HG03558 (cell line): ENCODE measurements around the gene FAM13A.
"Not testable (repeated sequence)": the region's sequence is repeated elsewhere in the genome, so short reads cannot be mapped to it uniquely, and the experiment has no call there.

Experiments used
- ATAC-seq: cut with Tn5 transposase; IDR thresholded peaks from one replicate; pipeline ENCODE4 v1.9.1; 2021; ENCODE audit warnings: moderate number of reproducible peaks; ENCODE audit not compliant: unreplicated experiment; ENCODE audit errors: extremely low read depth

The FAM13A gene

DNA sequence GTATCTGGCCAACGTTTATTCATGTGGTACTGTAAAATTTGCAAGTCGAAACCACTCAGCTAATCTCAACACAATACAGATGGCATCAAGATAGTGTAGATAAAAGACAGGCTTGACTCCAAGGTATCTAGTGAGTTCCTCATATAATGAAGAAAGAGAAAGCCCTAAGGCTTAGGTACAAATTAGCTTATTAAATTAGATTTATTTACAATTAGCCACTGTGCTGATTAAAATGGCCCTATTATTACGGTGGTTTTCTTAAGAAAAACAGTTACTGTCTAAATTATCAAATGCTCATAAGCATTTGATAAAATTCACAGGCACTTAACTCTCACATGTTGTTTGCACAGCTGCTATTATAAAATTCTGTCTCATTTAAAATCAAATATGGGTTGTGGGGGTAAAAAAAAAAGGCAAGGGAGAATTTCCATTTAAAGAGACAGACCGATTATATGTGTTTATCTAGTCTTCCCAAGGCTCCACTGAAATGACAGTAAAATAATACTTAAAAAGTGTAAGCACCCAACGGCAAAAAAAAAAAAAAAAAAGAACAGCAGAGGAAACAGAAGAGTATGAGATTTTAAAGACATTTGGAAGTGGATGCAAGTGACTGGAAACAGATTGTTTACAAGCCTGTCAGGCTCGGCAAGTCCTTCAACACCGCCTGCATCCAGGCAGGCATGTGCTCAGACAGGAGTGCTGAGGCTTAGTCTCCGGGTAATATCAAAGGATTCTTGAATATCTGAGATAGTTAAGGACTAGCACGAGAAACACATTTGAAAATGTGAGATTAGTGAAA is 55.1 kb downstream of the FAM13A start:
- no peak for ATAC-seq

GRCh38 chr4:89000844-89001360 is 56.1 kb downstream of the FAM13A start:
- ATAC-seq: no peak

DNA sequence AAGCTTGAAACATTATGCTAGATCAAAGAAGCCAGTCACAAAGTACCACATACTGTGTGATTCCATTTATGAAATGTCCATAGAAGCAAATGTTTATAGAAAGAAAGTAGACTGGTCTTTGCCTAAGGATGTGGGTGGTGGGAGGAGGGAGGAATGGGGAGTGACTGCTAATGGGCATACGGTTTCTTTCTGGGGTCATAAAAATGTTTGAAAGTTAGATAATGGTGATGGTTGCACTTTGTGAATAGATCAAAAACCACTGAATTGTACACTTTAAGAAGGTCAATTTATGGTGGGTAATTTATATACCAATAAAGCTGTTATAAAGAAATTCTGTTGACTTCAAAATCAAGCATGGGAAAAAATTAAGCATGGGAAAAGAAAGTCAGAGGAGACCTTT is 56.6 kb downstream of the FAM13A start:
- no peak for ATAC-seq

DNA sequence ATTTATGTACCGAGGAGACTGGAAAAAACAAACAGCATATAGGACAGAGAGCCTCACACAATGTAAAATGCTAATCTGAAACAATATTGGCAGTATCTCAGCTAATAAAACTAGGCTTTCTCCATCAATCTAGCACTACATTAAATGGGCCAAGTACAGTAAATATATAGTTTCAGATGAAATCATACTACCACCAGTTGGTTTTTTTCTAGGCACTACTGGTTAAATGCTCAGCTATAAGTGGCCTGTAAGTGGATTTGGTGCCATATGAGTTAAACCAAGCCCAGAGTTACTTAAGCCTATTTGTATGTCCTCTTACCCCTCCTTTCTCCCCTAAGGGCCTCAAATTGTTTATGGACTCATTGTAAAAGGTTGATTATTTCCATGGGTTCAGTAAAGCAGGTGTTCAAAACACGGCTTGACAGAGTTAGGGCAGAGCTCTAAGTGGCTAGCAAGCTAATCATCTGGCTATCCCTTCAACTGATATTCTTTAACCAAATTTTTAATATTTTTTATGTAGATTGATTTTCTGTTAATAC is 57.5 kb downstream of the FAM13A start:
- no peak for ATAC-seq

GRCh38 chr4:88998891-88999290 is 58.1 kb downstream of the FAM13A start:
- no peak for ATAC-seq

- no peak for ATAC-seq
These were observed 59.0 kb downstream of the FAM13A start for GRCh38 chr4:88998001-88998400.

- no peak for ATAC-seq
These were observed 61.1 kb downstream of the FAM13A start for GRCh38 chr4:88995874-88996273.

GRCh38 chr4:88995257-88995656 is 61.7 kb downstream of the FAM13A start:
- ATAC-seq: not testable (repeated sequence)

DNA sequence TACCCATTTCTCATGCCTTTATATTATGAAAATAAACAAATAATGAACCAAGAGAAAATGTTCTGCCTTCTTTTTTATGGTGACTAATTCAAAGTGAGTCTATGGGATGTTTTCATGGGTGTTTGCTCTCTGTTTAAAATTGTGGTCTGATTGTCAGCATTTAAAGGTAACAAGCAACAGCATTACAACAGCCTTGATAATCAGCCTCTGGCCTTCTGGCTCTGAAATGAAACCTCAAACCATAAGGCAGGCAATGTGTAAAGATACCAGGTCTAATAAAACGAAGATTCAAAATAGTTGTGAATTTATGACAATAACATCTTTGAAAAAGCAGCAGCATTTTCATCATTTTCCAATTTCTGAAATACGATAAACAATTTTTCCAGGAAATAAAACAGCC is 63.7 kb downstream of the FAM13A start:
- no peak for ATAC-seq

DNA sequence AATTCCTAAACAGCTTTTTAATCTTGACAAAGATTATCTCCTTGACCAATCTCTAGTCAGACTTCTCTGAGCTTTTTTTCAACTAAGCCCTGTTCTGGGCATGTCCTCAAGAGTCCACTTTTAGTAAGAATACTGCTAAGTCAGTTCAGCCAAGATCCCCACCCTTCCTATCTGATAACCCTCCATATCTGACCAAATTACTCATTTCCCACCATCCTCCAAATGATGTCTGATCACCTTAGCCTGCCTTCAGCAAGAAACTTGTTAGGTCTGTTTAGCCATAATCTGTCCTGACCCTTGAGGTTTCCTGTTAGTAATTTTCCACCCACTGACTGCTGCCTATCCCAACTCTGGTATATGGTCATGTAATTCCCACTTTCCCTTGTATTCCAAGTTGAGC is 65.2 kb downstream of the FAM13A start:
- ATAC-seq: no peak

- ATAC-seq: no peak
These were observed 67.0 kb downstream of the FAM13A start for GRCh38 chr4:88989990-88990389.

- no peak for ATAC-seq
These were observed 71.8 kb downstream of the FAM13A start for GRCh38 chr4:88985088-88985773.

DNA sequence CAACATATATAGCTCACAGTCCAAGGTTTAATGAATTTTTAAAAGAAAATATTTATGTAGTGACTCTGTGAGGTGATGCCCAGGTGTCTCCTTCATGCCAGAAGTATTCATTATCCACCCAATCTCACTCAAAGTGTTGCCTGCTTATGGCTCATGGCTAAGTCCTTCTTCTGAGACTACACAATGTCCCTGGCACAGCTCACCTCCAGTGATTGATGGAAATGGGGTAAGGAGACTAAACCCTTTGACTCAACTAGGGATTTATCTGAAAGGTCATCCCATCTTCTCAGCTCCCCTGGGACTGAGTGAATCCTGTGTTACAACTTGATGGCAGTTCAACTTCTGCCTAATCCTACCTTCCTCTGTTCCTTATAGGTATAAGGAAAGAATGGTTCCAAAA is 74.2 kb downstream of the FAM13A start:
- no peak for ATAC-seq

DNA sequence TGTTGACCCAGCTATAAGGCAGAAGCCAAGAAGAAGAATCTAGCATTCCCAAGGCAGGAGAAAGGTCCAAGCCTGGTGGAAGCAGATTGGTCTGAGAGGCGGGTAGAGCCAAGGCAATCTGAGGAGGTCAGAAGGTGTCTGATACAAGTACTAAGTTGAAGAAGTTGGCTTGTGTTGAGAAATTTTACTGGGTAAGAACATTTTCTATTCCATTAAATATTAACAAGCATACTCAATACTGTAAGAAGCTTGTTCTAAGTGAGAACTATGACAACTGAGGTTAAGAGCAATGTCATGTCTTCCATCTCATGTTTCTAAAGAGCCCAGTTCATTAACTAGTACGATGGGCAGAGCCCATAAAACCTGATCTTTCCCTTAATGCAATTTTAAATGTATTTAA is 75.0 kb downstream of the FAM13A start:
- ATAC-seq: peak; percentile 72

DNA sequence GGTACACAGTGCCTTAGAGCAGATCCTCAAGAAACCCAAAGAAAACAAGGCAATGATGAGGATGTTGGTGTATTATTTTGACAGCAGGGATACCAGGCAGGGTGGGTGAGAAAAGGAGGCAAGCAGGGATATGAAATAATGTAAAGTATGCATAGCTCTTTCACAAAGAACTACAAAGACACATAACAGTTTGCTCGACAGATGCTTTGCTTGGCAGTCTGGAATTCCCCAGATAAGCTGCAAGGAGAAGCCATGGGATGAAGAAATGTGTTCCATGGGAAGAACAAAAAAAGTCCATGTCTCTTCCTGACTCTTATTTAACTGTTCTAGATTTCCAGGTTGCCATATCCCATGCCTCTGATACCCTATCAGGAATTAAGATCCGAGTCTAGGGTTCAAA is 75.4 kb downstream of the FAM13A start:
- ATAC-seq: no peak

- no peak for ATAC-seq
These were observed 77.7 kb downstream of the FAM13A start for GRCh38 chr4:88979276-88979675.

GRCh38 chr4:88976775-88977035 is 80.3 kb downstream of the FAM13A start:
- no peak for ATAC-seq

- ATAC-seq: no peak
These were observed 80.8 kb downstream of the FAM13A start for GRCh38 chr4:88975958-88976774.

- ATAC-seq: no peak
These were observed 85.4 kb downstream of the FAM13A start for GRCh38 chr4:88971536-88971935.

DNA sequence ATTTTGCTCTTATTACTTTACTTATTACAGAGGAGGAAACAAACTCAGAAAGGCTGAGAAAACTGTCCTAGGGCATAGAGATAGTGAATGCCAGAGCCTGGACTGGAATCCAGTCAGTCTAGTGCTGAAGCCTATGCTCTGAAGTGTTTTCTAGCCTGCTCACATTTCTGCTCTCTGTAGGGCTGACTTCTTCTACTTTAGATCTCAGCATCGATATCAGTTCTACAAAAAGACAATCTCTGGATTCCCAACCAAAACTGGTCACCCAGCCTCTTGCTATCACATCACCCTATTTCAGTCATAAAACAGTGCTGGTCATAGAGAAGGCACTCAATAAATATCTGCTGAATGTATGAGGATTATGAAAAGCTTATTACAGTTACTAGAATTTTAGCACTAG is 87.2 kb downstream of the FAM13A start:
- ATAC-seq: no peak

DNA sequence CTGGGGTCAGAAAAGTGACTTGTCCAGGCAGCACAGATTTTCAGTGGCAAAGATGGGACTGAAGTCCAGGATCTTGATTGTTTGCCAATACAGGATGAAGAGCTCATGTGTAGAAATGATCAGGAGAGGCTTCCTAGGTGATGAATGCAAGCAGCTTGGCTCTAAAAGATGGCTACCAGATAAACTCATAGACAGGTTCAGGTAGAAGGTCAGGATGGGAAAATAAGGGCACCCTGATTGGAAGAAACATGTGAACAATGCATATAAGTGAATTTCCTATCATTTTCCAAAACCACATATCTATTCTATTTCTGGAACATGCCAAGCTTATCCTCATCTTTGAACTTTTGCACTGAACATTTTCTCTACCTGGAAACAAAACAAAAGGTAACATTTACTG is 87.7 kb downstream of the FAM13A start:
- ATAC-seq: no peak
